GM21619 (cell line): ENCODE data around the gene KRT9.
"Not testable (repeated sequence)": the region's sequence is repeated elsewhere in the genome, so short reads cannot be mapped to it uniquely, and the experiment has no call there.

Experiments used
- ATAC-seq: cut with Tn5 transposase; IDR thresholded peaks from one replicate; pipeline ENCODE4 v1.9.1; 2021; ENCODE audit not compliant: unreplicated experiment

Gene KRT9

GRCh38 chr17:41606930-41607329 lies 35.1 kb upstream of the KRT9 start:
- not testable (repeated sequence) for ATAC-seq

GRCh38 chr17:41602524-41602923 lies 30.7 kb upstream of the KRT9 start:
- no peak for ATAC-seq

GRCh38 chr17:41600318-41600717 lies 28.5 kb upstream of the KRT9 start:
- ATAC-seq, result no peak

- no peak for ATAC-seq
Observed at GRCh38 chr17:41599680-41600079, 27.8 kb upstream of the KRT9 start.

GRCh38 chr17:41595585-41595984 lies 23.7 kb upstream of the KRT9 start:
- no peak for ATAC-seq

- no peak for ATAC-seq
Observed at GRCh38 chr17:41594363-41594915, 22.6 kb upstream of the KRT9 start.

GRCh38 chr17:41593306-41593981 lies 21.6 kb upstream of the KRT9 start:
- no peak for ATAC-seq

- ATAC-seq, result no peak
Observed at GRCh38 chr17:41592601-41593305, 20.9 kb upstream of the KRT9 start.

- ATAC-seq, result no peak
Observed at GRCh38 chr17:41589301-41589700, 17.4 kb upstream of the KRT9 start.

- ATAC-seq, result no peak
Observed at GRCh38 chr17:41588126-41588810, 16.4 kb upstream of the KRT9 start.

- ATAC-seq, result no peak
Observed at GRCh38 chr17:41586863-41587495, 15.1 kb upstream of the KRT9 start, which contains the start of gene KRT14. Gene KRT14, minus strand, starts transcription at chr17:41586895. Its CDS starts 61 bp downstream, at chr17:41586834.

GRCh38 chr17:41585301-41586056 lies 13.6 kb upstream of the KRT9 start:
- ATAC-seq, result no peak

- not testable (repeated sequence) for ATAC-seq
Observed at GRCh38 chr17:41584331-41584927, 12.6 kb upstream of the KRT9 start.

- ATAC-seq, result no peak
Observed at GRCh38 chr17:41583137-41584127, 11.6 kb upstream of the KRT9 start.

GRCh38 chr17:41582061-41582968 lies 10.5 kb upstream of the KRT9 start:
- not testable (repeated sequence) for ATAC-seq

GRCh38 chr17:41581366-41582060 lies 9.7 kb upstream of the KRT9 start:
- ATAC-seq, result no peak

- no peak for ATAC-seq
Observed at GRCh38 chr17:41580687-41581365, 9.0 kb upstream of the KRT9 start.
